ENCODE data around the gene NOS2. TPM values are rescaled to one million over a fixed set of nuclear protein-coding genes. Genes with fewer than 3 reads are reported as not detected.

NOS2 gene
- total RNA-seq, 3 donors from 2014 or later (not counting 1 experiment from before 2014, with no cell fraction given): 0.19 to 0.20 TPM; not detected in 1

DNA sequence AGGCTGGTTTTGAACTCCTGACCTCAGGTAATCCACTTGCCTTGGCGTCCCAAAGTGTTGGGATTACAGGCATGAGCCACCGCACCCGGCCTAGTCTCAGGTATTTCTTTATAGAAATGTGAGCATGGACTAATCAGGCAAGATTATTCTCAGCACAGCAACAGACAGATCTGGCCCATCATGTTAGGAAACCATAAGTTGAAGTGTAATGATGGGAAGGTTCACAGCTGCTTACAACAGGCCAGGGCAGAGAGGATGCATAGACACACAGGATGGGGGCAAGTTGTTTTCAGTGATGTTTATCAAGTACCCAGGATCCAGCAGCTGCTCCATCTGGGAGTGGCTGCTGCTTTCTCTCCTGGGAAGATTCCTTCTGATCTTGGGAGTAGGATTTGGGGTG lies 16.6 kb upstream of the NOS2 start:
- TF ChIP-seq, protein P1, sequence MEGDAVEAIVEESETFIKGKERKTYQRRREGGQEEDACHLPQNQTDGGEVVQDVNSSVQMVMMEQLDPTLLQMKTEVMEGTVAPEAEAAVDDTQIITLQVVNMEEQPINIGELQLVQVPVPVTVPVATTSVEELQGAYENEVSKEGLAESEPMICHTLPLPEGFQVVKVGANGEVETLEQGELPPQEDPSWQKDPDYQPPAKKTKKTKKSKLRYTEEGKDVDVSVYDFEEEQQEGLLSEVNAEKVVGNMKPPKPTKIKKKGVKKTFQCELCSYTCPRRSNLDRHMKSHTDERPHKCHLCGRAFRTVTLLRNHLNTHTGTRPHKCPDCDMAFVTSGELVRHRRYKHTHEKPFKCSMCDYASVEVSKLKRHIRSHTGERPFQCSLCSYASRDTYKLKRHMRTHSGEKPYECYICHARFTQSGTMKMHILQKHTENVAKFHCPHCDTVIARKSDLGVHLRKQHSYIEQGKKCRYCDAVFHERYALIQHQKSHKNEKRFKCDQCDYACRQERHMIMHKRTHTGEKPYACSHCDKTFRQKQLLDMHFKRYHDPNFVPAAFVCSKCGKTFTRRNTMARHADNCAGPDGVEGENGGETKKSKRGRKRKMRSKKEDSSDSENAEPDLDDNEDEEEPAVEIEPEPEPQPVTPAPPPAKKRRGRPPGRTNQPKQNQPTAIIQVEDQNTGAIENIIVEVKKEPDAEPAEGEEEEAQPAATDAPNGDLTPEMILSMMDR (IDR thresholded peaks at IDR 0.05): no peak
- Histone ChIP-seq H3K36me3 (ENCODE audit: control insufficient read depth, insufficient read depth, low read length) (no peaks in the 10 kb centered on the region), H3K27me3 (ENCODE audit: control insufficient read depth, insufficient read depth, low read length) (no peaks in the 10 kb centered on the region), H3K9me3 (ENCODE audit: control insufficient read depth, insufficient read depth, low read length) (peaks cover 13% of the 10 kb centered on the region), H3K4me1 (ENCODE audit: control insufficient read depth, insufficient read depth, low read length) (no peaks in the 10 kb centered on the region), H3K4me3 (ENCODE audit: low read length) (no peak overlapping the region), H3K27ac (ENCODE audit: low read length) (no peak overlapping the region)
- Mint-ChIP-seq H3K4me1 (no peaks in the 10 kb centered on the region), H3K27ac (no peak overlapping the region), H3K4me3 (no peak overlapping the region), H3K9me3 (peaks cover 3 to 5% of the 10 kb centered on the region in 2 donors), H3K36me3 (peaks cover 15% of the 10 kb centered on the region), H3K27me3 (ENCODE audit: low read depth in 2 of 2) (peaks cover 0 to 7% of the 10 kb centered on the region in 2 donors)
- ATAC-seq: no peak
- DNase-seq: no peak
- intact Hi-C loops (cut with micrococcal nuclease): no loop called here
- 97% methylated on average over 3 of the region's 3 CpGs for WGBS (ENCODE audit: insufficient coverage)

DNA sequence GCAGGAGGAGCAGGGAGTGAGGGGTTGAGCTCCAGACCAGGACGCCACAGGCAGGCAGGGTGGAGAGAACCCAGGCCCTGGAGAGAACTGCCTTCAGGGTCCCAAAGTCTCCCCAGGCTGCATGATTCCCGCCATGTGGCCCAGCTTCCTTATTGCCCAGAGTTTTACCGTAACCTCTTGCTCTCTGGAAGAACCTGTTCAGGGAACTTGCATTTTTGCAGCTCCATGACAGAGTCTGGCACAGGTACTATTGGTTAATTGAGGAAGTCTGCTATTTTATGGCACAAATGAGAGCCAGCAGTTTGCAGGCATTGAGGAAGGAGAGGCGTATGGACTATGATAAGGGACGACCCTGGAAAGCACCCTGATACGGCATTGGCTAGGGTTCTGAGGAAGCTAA lies 11.6 kb upstream of the NOS2 start:
- no peak for DNase-seq
- Histone ChIP-seq H3K4me1 (ENCODE audit: control insufficient read depth, insufficient read depth, low read length) (peaks cover 16% of the 10 kb centered on the region), H3K27ac (ENCODE audit: low read length) (no peak overlapping the region), H3K9me3 (ENCODE audit: control insufficient read depth, insufficient read depth, low read length) (no peaks in the 10 kb centered on the region), H3K36me3 (ENCODE audit: control insufficient read depth, insufficient read depth, low read length) (no peaks in the 10 kb centered on the region), H3K4me3 (ENCODE audit: low read length) (no peak overlapping the region), H3K27me3 (ENCODE audit: control insufficient read depth, insufficient read depth, low read length) (no peaks in the 10 kb centered on the region)
- no peaks in the 10 kb centered on the region for H3K9me3 Mint-ChIP-seq
- H3K27ac Mint-ChIP-seq: no peak overlapping the region
- TF ChIP-seq, protein P1 (IDR thresholded peaks at IDR 0.05): no peak
- 95% methylated on average over 6 of the region's 6 CpGs for WGBS (ENCODE audit: insufficient coverage)
- peaks cover 11 to 17% of the 10 kb centered on the region in 2 donors for H3K4me1 Mint-ChIP-seq
- H3K36me3 Mint-ChIP-seq: no peaks in the 10 kb centered on the region
- no peak for ATAC-seq
- intact Hi-C loops (cut with micrococcal nuclease): no loop called here
- peaks cover 0 to 4% of the 10 kb centered on the region in 2 donors for H3K27me3 Mint-ChIP-seq (ENCODE audit: low read depth in 2 of 2)
- no peak overlapping the region for H3K4me3 Mint-ChIP-seq

DNA sequence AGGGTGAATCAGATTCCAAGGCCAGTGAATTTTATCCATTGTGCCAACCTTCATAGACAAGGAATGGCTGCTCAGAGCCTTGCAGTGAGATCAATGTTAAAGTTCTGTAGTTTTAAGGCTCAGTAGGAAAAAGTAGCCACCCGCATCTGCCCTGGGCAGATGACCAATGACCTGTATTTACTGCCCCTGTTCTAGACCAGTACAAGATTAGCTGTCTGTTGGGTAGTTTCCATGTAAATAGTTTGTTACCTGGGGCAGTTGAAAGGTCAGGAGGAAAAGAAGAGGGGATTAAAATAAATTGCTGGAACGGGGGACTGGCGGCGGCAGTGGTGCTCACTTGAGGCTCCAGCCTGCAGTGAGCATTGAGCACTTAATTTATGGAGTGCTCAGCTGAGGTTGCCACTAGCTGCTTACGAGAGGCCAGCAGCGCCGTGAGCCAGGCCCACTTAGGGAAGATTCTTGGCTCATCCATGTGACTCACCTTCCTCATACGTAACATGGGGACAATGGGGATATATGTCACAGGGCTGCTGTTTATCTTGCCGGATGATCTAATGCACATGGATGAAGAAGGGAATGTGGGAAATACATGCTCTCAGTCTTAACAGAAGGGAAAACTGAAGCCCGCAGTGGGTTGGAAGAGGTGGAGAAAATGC lies 10.7 kb upstream of the NOS2 start:
- peaks cover 0 to 3% of the 10 kb centered on the region in 2 donors for H3K27me3 Mint-ChIP-seq (ENCODE audit: low read depth in 2 of 2)
- Histone ChIP-seq H3K4me1 (ENCODE audit: control insufficient read depth, insufficient read depth, low read length) (peaks cover 20% of the 10 kb centered on the region), H3K4me3 (ENCODE audit: low read length) (no peak overlapping the region), H3K27ac (ENCODE audit: low read length) (no peak overlapping the region), H3K27me3 (ENCODE audit: control insufficient read depth, insufficient read depth, low read length) (no peaks in the 10 kb centered on the region), H3K36me3 (ENCODE audit: control insufficient read depth, insufficient read depth, low read length) (no peaks in the 10 kb centered on the region), H3K9me3 (ENCODE audit: control insufficient read depth, insufficient read depth, low read length) (no peaks in the 10 kb centered on the region)
- no peak overlapping the region for H3K4me3 Mint-ChIP-seq
- ATAC-seq (no peak), DNase-seq (no peak)
- TF ChIP-seq, protein P1 (IDR thresholded peaks at IDR 0.05): no peak
- H3K36me3 Mint-ChIP-seq: no peaks in the 10 kb centered on the region
- peaks cover 12 to 18% of the 10 kb centered on the region in 2 donors for H3K4me1 Mint-ChIP-seq
- intact Hi-C loops (cut with micrococcal nuclease): no loop called here
- WGBS (ENCODE audit: insufficient coverage): 86% methylated on average over 10 of the region's 10 CpGs
- H3K9me3 Mint-ChIP-seq: no peaks in the 10 kb centered on the region
- H3K27ac Mint-ChIP-seq: no peak overlapping the region

All from natural killer cell (primary cell).